Erythroblast (primary cell): ENCODE results near the gene ANKRD33B.
"Not testable (repeated sequence)": the region's sequence is repeated elsewhere in the genome, so short reads cannot be mapped to it uniquely, and the experiment has no call there.

Experiments used
- DNase-seq, 2 experiments: peaks; one replicate each; lab custom pipeline; 2025; lab: John Stamatoyannopoulos, UW
- GATA1 ChIP-seq: IDR thresholded peaks from 2 replicates; pipeline ENCODE4 v1.6.1; 2011; ENCODE audit warnings: low read depth, mild to moderate bottlenecking, control low read depth, low read length, moderate library complexity
- POLR2A ChIP-seq: IDR thresholded peaks from 2 replicates; pipeline ENCODE4 v1.6.1; 2011; ENCODE audit warnings: mild to moderate bottlenecking, low read length

The ANKRD33B gene

GRCh38 chr5:10556893-10557746 is 6.8 kb upstream of the ANKRD33B start:
- DNase-seq = no peak

GRCh38 chr5:10559151-10559550 is 4.7 kb upstream of the ANKRD33B start:
- TF ChIP-seq POLR2A (no peak), GATA1 (no peak)
- no peak for DNase-seq

More at GRCh38 chr5:10556893-10557746, 6.8 kb upstream of the ANKRD33B start:
- no peak for TF ChIP-seq GATA1
- TF ChIP-seq POLR2A = no peak

- no peak for DNase-seq
Observed at GRCh38 chr5:10559871-10560270, 4.0 kb upstream of the ANKRD33B start.

GRCh38 chr5:10562201-10563109 is 1.4 kb upstream of the ANKRD33B start:
- no peak for DNase-seq
- TF ChIP-seq GATA1 (no peak), POLR2A (no peak)

More at GRCh38 chr5:10559871-10560270, 4.0 kb upstream of the ANKRD33B start:
- no peak for TF ChIP-seq GATA1

- TF ChIP-seq GATA1 (no peak), POLR2A (no peak)
- DNase-seq = peak in 1 of 2 experiments; percentile 39
Observed at GRCh38 chr5:10563110-10563944, 543 bp upstream of the ANKRD33B start.

GRCh38 chr5:10564838-10565784 is 1.2 kb downstream of the ANKRD33B start:
- DNase-seq = peak in 1 of 2 experiments; percentile 36
- no peak for TF ChIP-seq POLR2A
- TF ChIP-seq GATA1 = no peak

GRCh38 chr5:10565785-10566542 is 2.1 kb downstream of the ANKRD33B start:
- TF ChIP-seq GATA1 = no peak
- TF ChIP-seq POLR2A = no peak

GRCh38 chr5:10566543-10567068 is 2.7 kb downstream of the ANKRD33B start:
- no peak for DNase-seq
- TF ChIP-seq GATA1 (no peak), POLR2A (no peak)

More at GRCh38 chr5:10565785-10566542, 2.1 kb downstream of the ANKRD33B start:
- DNase-seq = peak in 1 of 2 experiments; percentile 16

- no peak for TF ChIP-seq POLR2A
- no peak for TF ChIP-seq GATA1
- no peak for DNase-seq
Observed at GRCh38 chr5:10567121-10567591, 3.3 kb downstream of the ANKRD33B start.

GRCh38 chr5:10567781-10568321 is 4.0 kb downstream of the ANKRD33B start:
- no peak for TF ChIP-seq GATA1
- TF ChIP-seq POLR2A = no peak

GRCh38 chr5:10570540-10570939 is 6.7 kb downstream of the ANKRD33B start:
- DNase-seq = not testable (repeated sequence)

More at GRCh38 chr5:10567781-10568321, 4.0 kb downstream of the ANKRD33B start:
- no peak for DNase-seq
